CD14-positive monocyte (primary cell): Measurements from ENCODE around the gene H6PD. TPM values are rescaled to one million over a fixed set of nuclear protein-coding genes. Genes with fewer than 3 reads are reported as not detected.

Source experiments
- DNase-seq, 3 donors: peaks; one replicate each; pipeline ENCODE4 v3.0.0-alpha.2; 2011 to 2022
- H2AFZ ChIP-seq: 2 replicates; pipeline ENCODE4 v1.6.0; 2012; ENCODE audit warnings: mild to moderate bottlenecking, low read depth, low read length, inconsistent platforms; ENCODE audit not compliant: insufficient read depth, poor library complexity, severe bottlenecking
- H3K27ac ChIP-seq, 2 donors: 1 replicate in 1 of 2; 2 replicates in 1 of 2; pipeline ENCODE4 v1.5.1; 2012 to 2013; ENCODE audit warnings: low read length in 2 of 2, control low read depth in 1 of 2, inconsistent platforms in 1 of 2, low read depth in 1 of 2, mild to moderate bottlenecking in 1 of 2
- H3K27me3 ChIP-seq, 2 donors: one replicate each; pipeline versions ENCODE4 v1.6.0 to v1.6.1; 2011 to 2013; ENCODE audit warnings: low read length in 2 of 2; ENCODE audit not compliant: control insufficient read depth in 2 of 2, insufficient read depth in 2 of 2
- H3K36me3 ChIP-seq, 2 donors: replicated peaks in 1 of 2; 1 replicate in 1 of 2; 2 replicates in 1 of 2; pipeline versions ENCODE4 v1.5.1 to v1.6.1; 2012 to 2013; ENCODE audit warnings: low read length in 2 of 2, control low read depth in 1 of 2, inconsistent platforms in 1 of 2, mild to moderate bottlenecking in 1 of 2; ENCODE audit not compliant: insufficient read depth in 2 of 2, control insufficient read depth in 1 of 2
- H3K4me1 ChIP-seq, 2 donors: 1 replicate in 1 of 2; 2 replicates in 1 of 2; pipeline versions ENCODE4 v1.5.1 to v1.6.1; 2012 to 2013; ENCODE audit warnings: low read length in 2 of 2, control low read depth in 1 of 2, inconsistent platforms in 1 of 2, mild to moderate bottlenecking in 1 of 2, moderate library complexity in 1 of 2; ENCODE audit not compliant: insufficient read depth in 2 of 2, control insufficient read depth in 1 of 2
- H3K4me2 ChIP-seq: replicated peaks from 2 replicates; pipeline ENCODE3; 2012; ENCODE audit warnings: low read length, moderate library complexity, mild to moderate bottlenecking; ENCODE audit not compliant: poor library complexity, severe bottlenecking; ENCODE audit errors: extremely low read depth
- H3K4me3 ChIP-seq, 3 experiments: fragments of 200-600 bp in 1 of 3; sonication (generic) in 1 of 3; replicated peaks in 1 of 3; 1 replicate in 2 of 3; 2 replicates in 1 of 3; pipeline ENCODE4 v1.5.1; 2011 to 2013; ENCODE audit warnings: low read length in 3 of 3, mild to moderate bottlenecking in 3 of 3, control low read depth in 2 of 3, low read depth in 2 of 3, inconsistent platforms in 1 of 3, moderate library complexity in 1 of 3
- H3K79me2 ChIP-seq: 2 replicates; pipeline ENCODE4 v1.6.0; 2012; ENCODE audit warnings: mild to moderate bottlenecking, control low read depth, inconsistent platforms, low read length, moderate library complexity; ENCODE audit not compliant: insufficient read depth
- H3K9ac ChIP-seq: 2 replicates; pipeline ENCODE4 v1.6.0; 2017; ENCODE audit warnings: low read length, mild to moderate bottlenecking; ENCODE audit not compliant: insufficient read depth, poor library complexity, severe bottlenecking
- H3K9me3 ChIP-seq, 2 donors: replicated peaks in 1 of 2; 1 replicate in 1 of 2; 2 replicates in 1 of 2; pipeline versions ENCODE4 v1.5.1 to v1.6.1; 2012 to 2013; ENCODE audit warnings: low read length in 2 of 2, control low read depth in 1 of 2; ENCODE audit not compliant: control insufficient read depth in 1 of 2, insufficient read depth in 1 of 2
- H4K20me1 ChIP-seq: 2 replicates; pipeline ENCODE4 v1.6.0; 2012; ENCODE audit warnings: mild to moderate bottlenecking, low read length, control low read depth, moderate library complexity; ENCODE audit not compliant: insufficient read depth
- H3K27ac Mint-ChIP-seq, 7 donors: one replicate each; pipeline ENCODE4 v1.8.0; 2020; ENCODE audit warnings: mild to moderate bottlenecking in 7 of 7, mixed read lengths in 7 of 7, moderate library complexity in 6 of 7, inconsistent platforms in 2 of 7
- H3K27me3 Mint-ChIP-seq, 3 donors: one replicate each; pipeline ENCODE4 v1.8.0; 2021 to 2022; ENCODE audit warnings: low read depth in 3 of 3, mild to moderate bottlenecking in 3 of 3, mixed read lengths in 3 of 3, moderate library complexity in 3 of 3, inconsistent platforms in 1 of 3
- H3K36me3 Mint-ChIP-seq, 2 donors: one replicate each; pipeline ENCODE4 v1.8.0; 2020; ENCODE audit warnings: mixed read lengths in 2 of 2, inconsistent platforms in 1 of 2, mild to moderate bottlenecking in 1 of 2
- H3K4me1 Mint-ChIP-seq: one replicate; pipeline ENCODE4 v1.8.0; 2020; ENCODE audit warnings: mild to moderate bottlenecking, mixed read lengths
- H3K4me3 Mint-ChIP-seq, 2 donors: one replicate each; pipeline ENCODE4 v1.8.0; 2020; ENCODE audit warnings: mild to moderate bottlenecking in 2 of 2, mixed read lengths in 2 of 2, moderate library complexity in 1 of 2
- H3K9me3 Mint-ChIP-seq, 7 donors: one replicate each; pipeline ENCODE4 v1.8.0; 2020 to 2022; ENCODE audit warnings: mixed read lengths in 7 of 7, mild to moderate bottlenecking in 6 of 7, moderate library complexity in 6 of 7, inconsistent platforms in 2 of 7
- WGBS: methylation state at CpG from one replicate; pipeline ENCODE4 v1.1.5; 2013; ENCODE audit warnings: missing lambda C conversion rate; ENCODE audit not compliant: insufficient coverage; 5-methylcytosine and 5-hydroxymethylcytosine counted together
- intact Hi-C, 2 donors: fragments of 100-400 bp; cut with micrococcal nuclease; formaldehyde crosslinking; loops; one replicate each; pipeline versions ENCODE4 v1.15.0 to v1.15.1; 2023
- polyA plus RNA-seq, 3 donors: library from polyadenylated mRNA; depleted of rRNA in 1 of 3; unstranded in 2 of 3; stranded (reverse) in 1 of 3; fragments of 300-500 nt in 2 of 3; fragments of >200 nt in 1 of 3; fragmentation: Illumina TruSeq in 2 of 3; gene quantifications; 1 replicate in 2 of 3; 2 replicates in 1 of 3; pipeline ENCODE4 v1.2.3, GENCODE V29; 2012 to 2021
- TF ChIP-seq, protein P1 (sequence below): fragments of 200-600 bp; IDR thresholded peaks from one replicate; pipeline ENCODE4 v1.8.0; 2022; ENCODE audit warnings: antibody characterized with exemption, mild to moderate bottlenecking

The H6PD gene
- polyA plus RNA-seq, 3 donors: 8.6 to 15.9 (median 11.4) TPM

DNA sequence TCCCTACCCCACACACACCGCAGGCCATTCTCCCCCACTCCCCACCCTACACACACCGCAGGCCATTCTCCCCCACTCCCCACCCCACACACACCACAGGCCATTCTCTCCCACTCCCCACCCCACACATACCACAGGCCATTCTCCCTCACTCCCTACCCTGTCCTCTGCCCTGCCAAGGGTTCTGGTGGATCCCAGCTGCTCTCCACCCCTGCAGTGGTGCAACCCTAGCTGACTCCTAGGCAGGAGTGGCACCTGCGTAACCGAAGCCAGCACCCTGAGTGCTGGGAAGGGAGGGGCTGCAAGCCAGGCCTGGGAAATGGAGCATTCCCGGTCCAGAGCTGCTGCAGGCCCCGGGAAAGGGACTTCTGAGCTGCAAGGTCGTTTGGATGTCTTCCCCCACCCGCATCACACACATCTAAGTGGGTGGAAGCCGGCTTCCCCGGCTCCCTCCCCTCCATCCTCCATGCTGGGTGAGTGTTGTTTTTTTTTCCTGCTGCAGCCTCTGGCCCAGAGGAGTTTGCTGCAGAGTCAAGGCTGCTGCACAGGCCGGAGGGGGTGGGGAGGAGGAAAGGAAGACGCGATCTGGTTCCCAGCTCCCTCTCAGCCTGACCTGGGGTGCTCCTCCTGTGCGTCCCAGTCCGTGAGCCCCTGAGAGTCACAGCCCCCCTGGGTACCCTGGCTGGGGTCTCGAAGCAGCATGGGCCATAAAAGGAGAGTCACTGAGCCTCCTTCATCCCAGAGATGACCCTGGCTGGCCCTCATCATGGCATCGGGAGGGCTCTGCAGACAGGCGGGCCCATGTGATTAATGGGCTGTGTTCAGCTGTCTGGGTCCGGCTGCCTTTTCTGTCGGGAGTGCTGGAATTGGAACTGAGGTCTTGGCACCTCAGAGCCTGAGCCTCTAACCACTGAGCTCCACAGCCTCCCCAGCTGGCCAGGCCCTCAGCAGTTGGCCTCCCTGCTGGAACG, 16.1 kb downstream of the H6PD start:
- intact Hi-C loops: no loop called here
- Mint-ChIP-seq H3K4me1 (peaks cover under 1% of the 10 kb centered on the region), H3K9me3 (peaks cover 0 to 6% (median 0%) of the 10 kb centered on the region in 7 donors), H3K27ac (peak overlapping the region in 1 of 7 donors; percentile 6), H3K27me3 (peaks cover 0 to 2% (median 1%) of the 10 kb centered on the region in 3 donors), H3K36me3 (peaks cover 46 to 72% of the 10 kb centered on the region in 2 donors), H3K4me3 (no peak overlapping the region)
- Histone ChIP-seq H3K4me2 (no peak overlapping the region), H3K27ac (no peak overlapping the region), H4K20me1 (peaks cover 25% of the 10 kb centered on the region), H3K36me3 (peaks cover 22 to 71% of the 10 kb centered on the region in 2 donors), H2AFZ (no peak overlapping the region), H3K27me3 (no peaks in the 10 kb centered on the region), H3K9me3 (no peaks in the 10 kb centered on the region), H3K9ac (no peak overlapping the region), H3K4me1 (no peaks in the 10 kb centered on the region), H3K79me2 (no peaks in the 10 kb centered on the region), H3K4me3 (no peak overlapping the region)
- no peak for DNase-seq
- TF ChIP-seq, protein P1, sequence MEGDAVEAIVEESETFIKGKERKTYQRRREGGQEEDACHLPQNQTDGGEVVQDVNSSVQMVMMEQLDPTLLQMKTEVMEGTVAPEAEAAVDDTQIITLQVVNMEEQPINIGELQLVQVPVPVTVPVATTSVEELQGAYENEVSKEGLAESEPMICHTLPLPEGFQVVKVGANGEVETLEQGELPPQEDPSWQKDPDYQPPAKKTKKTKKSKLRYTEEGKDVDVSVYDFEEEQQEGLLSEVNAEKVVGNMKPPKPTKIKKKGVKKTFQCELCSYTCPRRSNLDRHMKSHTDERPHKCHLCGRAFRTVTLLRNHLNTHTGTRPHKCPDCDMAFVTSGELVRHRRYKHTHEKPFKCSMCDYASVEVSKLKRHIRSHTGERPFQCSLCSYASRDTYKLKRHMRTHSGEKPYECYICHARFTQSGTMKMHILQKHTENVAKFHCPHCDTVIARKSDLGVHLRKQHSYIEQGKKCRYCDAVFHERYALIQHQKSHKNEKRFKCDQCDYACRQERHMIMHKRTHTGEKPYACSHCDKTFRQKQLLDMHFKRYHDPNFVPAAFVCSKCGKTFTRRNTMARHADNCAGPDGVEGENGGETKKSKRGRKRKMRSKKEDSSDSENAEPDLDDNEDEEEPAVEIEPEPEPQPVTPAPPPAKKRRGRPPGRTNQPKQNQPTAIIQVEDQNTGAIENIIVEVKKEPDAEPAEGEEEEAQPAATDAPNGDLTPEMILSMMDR: no peak
- 95% methylated on average over 8 of the region's 21 CpGs for WGBS

- Mint-ChIP-seq H3K9me3 (peaks cover 0 to 4% (median 0%) of the 10 kb centered on the region in 7 donors), H3K4me1 (peaks cover 2% of the 10 kb centered on the region), H3K27ac (peak overlapping the region in 1 of 7 donors; percentile 6), H3K27me3 (no peaks in the 10 kb centered on the region), H3K4me3 (no peak overlapping the region), H3K36me3 (peaks cover 42 to 72% of the 10 kb centered on the region in 2 donors)
- peaks cover 33% of the 10 kb centered on the region for H4K20me1 ChIP-seq
- H3K36me3 ChIP-seq: peaks cover 22 to 72% of the 10 kb centered on the region in 2 donors
- no peak overlapping the region for H3K27ac ChIP-seq
- H3K79me2 ChIP-seq: no peaks in the 10 kb centered on the region
- H2AFZ ChIP-seq: no peak overlapping the region
- H3K4me2 ChIP-seq: no peak overlapping the region
- intact Hi-C loops: no loop called here
- H3K9me3 ChIP-seq: no peaks in the 10 kb centered on the region
- WGBS: 92% methylated on average over 5 of the region's 6 CpGs
- H3K27me3 ChIP-seq: no peaks in the 10 kb centered on the region
- no peak for DNase-seq
- H3K4me1 ChIP-seq: no peaks in the 10 kb centered on the region
- H3K9ac ChIP-seq: no peak overlapping the region
- no peak overlapping the region for H3K4me3 ChIP-seq
- TF ChIP-seq, protein P1: no peak
These were observed 16.9 kb downstream of the H6PD start for GRCh38 chr1:9251501-9251900.
